ENCODE results near the gene CFI. TPM values are rescaled to one million over a fixed set of nuclear protein-coding genes. Genes with fewer than 3 reads are reported as not detected.

Gene CFI
- total RNA-seq, 1 donor from 2014 or later = not detected

GRCh38 chr4:109847896-109848442, 46.2 kb upstream of the CFI start, which contains the start of gene LRIT3:
Gene LRIT3 (plus strand): TSS chr4:109848107. CDS start chr4:109848202, 95 bp downstream.
- H3K27ac ChIP-seq = no peak within 1 kb of the TSS
- TF ChIP-seq EZH2phosphoT487 (IDR thresholded peaks at IDR 0.05) (no peak), EZH2 (IDR thresholded peaks at IDR 0.05) (no peak)
- TF ChIP-seq, protein P1, sequence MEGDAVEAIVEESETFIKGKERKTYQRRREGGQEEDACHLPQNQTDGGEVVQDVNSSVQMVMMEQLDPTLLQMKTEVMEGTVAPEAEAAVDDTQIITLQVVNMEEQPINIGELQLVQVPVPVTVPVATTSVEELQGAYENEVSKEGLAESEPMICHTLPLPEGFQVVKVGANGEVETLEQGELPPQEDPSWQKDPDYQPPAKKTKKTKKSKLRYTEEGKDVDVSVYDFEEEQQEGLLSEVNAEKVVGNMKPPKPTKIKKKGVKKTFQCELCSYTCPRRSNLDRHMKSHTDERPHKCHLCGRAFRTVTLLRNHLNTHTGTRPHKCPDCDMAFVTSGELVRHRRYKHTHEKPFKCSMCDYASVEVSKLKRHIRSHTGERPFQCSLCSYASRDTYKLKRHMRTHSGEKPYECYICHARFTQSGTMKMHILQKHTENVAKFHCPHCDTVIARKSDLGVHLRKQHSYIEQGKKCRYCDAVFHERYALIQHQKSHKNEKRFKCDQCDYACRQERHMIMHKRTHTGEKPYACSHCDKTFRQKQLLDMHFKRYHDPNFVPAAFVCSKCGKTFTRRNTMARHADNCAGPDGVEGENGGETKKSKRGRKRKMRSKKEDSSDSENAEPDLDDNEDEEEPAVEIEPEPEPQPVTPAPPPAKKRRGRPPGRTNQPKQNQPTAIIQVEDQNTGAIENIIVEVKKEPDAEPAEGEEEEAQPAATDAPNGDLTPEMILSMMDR (IDR thresholded peaks at IDR 0.05) = no peak
- no peaks in the 10 kb centered on the region for H3K27me3 ChIP-seq
- H3K4me1 Mint-ChIP-seq = peaks cover 18% of the 10 kb centered on the region
- peak within 1 kb of the TSS; percentile 4 for H3K4me2 ChIP-seq
- H3K4me3 Mint-ChIP-seq = no peak within 1 kb of the TSS
- no peaks in the 10 kb centered on the region for H3K79me2 ChIP-seq (ENCODE audit: low read depth)
- H3K9me3 ChIP-seq (ENCODE audit: low read depth) = no peaks in the 10 kb centered on the region
- no peaks in the 10 kb centered on the region for H3K27me3 Mint-ChIP-seq (ENCODE audit: insufficient read depth, low read depth)
- H3K4me3 ChIP-seq = no peak within 1 kb of the TSS
- no peaks in the 10 kb centered on the region for H3K36me3 ChIP-seq
- H3K36me3 Mint-ChIP-seq = no peaks in the 10 kb centered on the region
- DNase-seq (ENCODE audit: low spot score) = peak; percentile 45
- H2AFZ ChIP-seq (replicated peaks) = peak within 1 kb of the TSS; percentile 34
- no peak within 1 kb of the TSS for H3K27ac Mint-ChIP-seq
- H3K4me1 ChIP-seq = peaks cover 27% of the 10 kb centered on the region
- H3K9me3 Mint-ChIP-seq = no peaks in the 10 kb centered on the region
- H3K9ac ChIP-seq = no peak within 1 kb of the TSS
- H4K20me1 ChIP-seq (ENCODE audit: low read depth) = no peaks in the 10 kb centered on the region
- peaks cover 2% of the 10 kb centered on the region for H3F3A ChIP-seq (ENCODE audit: low read depth)

DNA sequence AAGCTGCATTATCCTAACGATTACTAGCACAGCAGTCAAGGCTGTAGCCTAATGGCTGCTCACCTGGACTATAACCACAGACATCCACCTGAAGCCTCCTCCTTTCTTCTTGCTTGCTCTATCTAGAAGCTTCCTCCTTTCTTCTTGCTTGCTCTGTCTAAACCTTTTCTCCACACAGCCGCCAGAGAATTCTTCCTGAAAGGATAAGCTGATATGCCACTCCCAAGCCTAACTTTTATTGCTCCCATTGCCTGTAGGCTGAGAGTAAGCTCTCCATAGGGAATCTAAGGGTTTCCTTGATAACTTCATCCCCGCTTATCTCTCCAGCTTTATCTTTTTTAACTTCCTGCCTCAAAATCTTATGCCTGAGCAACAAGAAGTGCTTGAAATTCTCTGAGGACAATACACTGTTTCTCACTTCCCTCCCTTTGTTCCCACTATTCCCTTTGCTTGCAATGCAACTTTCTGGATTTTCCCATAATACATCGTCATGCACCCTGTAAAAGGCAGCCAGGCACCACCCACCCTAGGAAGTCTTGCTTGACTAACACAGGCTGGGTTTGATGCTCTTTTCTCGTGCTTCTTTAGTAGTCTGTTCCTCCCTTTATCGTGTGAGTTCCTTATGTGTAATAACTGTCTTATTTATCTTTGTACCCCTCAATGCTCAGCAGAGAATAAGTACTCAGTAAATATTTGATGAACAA, 44.7 kb upstream of the CFI start:
- no peak overlapping the region for H3K4me3 ChIP-seq
- no peaks in the 10 kb centered on the region for H3K9me3 Mint-ChIP-seq
- TF ChIP-seq EZH2 (IDR thresholded peaks at IDR 0.05) (no peak), EZH2phosphoT487 (IDR thresholded peaks at IDR 0.05) (no peak)
- TF ChIP-seq, protein P1 (IDR thresholded peaks at IDR 0.05) = no peak

GRCh38 chr4:109836985-109837384, 35.2 kb upstream of the CFI start:
- Mint-ChIP-seq H3K4me3 (no peak overlapping the region), H3K36me3 (no peaks in the 10 kb centered on the region), H3K27me3 (ENCODE audit: insufficient read depth, low read depth) (no peaks in the 10 kb centered on the region), H3K4me1 (peaks cover 4% of the 10 kb centered on the region), H3K27ac (no peak overlapping the region), H3K9me3 (no peaks in the 10 kb centered on the region)
- Histone ChIP-seq H3K4me3 (no peak overlapping the region), H3K27ac (no peak overlapping the region), H3F3A (ENCODE audit: low read depth) (no peaks in the 10 kb centered on the region), H3K4me2 (no peak overlapping the region), H3K9ac (no peak overlapping the region), H2AFZ (replicated peaks) (no peak overlapping the region), H3K4me1 (no peaks in the 10 kb centered on the region), H3K27me3 (no peaks in the 10 kb centered on the region), H3K9me3 (ENCODE audit: low read depth) (no peaks in the 10 kb centered on the region), H4K20me1 (ENCODE audit: low read depth) (no peaks in the 10 kb centered on the region), H3K79me2 (ENCODE audit: low read depth) (no peaks in the 10 kb centered on the region), H3K36me3 (no peaks in the 10 kb centered on the region)
- no peak for DNase-seq (ENCODE audit: low spot score)
- TF ChIP-seq EZH2phosphoT487 (IDR thresholded peaks at IDR 0.05) (no peak), EZH2 (IDR thresholded peaks at IDR 0.05) (no peak)
- TF ChIP-seq, protein P1 (IDR thresholded peaks at IDR 0.05) = no peak

More for the DNA sequence above, 44.7 kb upstream of the CFI start:
- no peaks in the 10 kb centered on the region for H3K9me3 ChIP-seq (ENCODE audit: low read depth)
- peak overlapping the region; percentile 76 for H2AFZ ChIP-seq (replicated peaks)
- H3K9ac ChIP-seq = no peak overlapping the region
- no peaks in the 10 kb centered on the region for H3K79me2 ChIP-seq (ENCODE audit: low read depth)
- Mint-ChIP-seq H3K27me3 (ENCODE audit: insufficient read depth, low read depth) (no peaks in the 10 kb centered on the region), H3K36me3 (no peaks in the 10 kb centered on the region), H3K4me1 (peaks cover 18% of the 10 kb centered on the region), H3K27ac (no peak overlapping the region), H3K4me3 (no peak overlapping the region)
- H3K36me3 ChIP-seq = no peaks in the 10 kb centered on the region
- peaks cover 27% of the 10 kb centered on the region for H3K4me1 ChIP-seq
- H4K20me1 ChIP-seq (ENCODE audit: low read depth) = no peaks in the 10 kb centered on the region
- no peak overlapping the region for H3K4me2 ChIP-seq
- H3K27ac ChIP-seq = no peak overlapping the region
- peaks cover 2% of the 10 kb centered on the region for H3F3A ChIP-seq (ENCODE audit: low read depth)
- H3K27me3 ChIP-seq = no peaks in the 10 kb centered on the region
- no peak for DNase-seq (ENCODE audit: low spot score)

All from neural progenitor cell (in vitro differentiated cells).